HAP-1 (cell line): ENCODE data around the gene SLC22A4.
A peak's percentile ranks its signal among the peaks of the same experiment; 100 is the strongest.

Source experiments
- DNase-seq, 2 experiments: peaks; one replicate each; pipeline ENCODE4 v3.0.0-alpha.2; 2016 to 2020; ENCODE audit warnings: low spot score in 2 of 2
- H3K27me3 ChIP-seq: fragments of 250-450 bp; sonication (Bioruptor Pico); 2 replicates; pipeline ENCODE4 v1.5.1; 2020; ENCODE audit warnings: low read depth, mild to moderate bottlenecking, moderate library complexity
- H3K36me3 ChIP-seq: fragments of 250-450 bp; sonication (Bioruptor Pico); replicated peaks from 2 replicates; pipeline ENCODE4 v1.5.1; 2020; ENCODE audit warnings: mild to moderate bottlenecking
- H3K4me1 ChIP-seq: fragments of 250-450 bp; sonication (Bioruptor Pico); 2 replicates; pipeline ENCODE4 v1.5.1; 2020; ENCODE audit warnings: mild to moderate bottlenecking
- H3K4me3 ChIP-seq: fragments of 250-450 bp; sonication (Bioruptor Pico); 2 replicates; pipeline ENCODE4 v1.5.1; 2020; ENCODE audit warnings: mild to moderate bottlenecking, moderate library complexity
- H3K9me3 ChIP-seq: fragments of 250-450 bp; sonication (Bioruptor Pico); 2 replicates; pipeline ENCODE4 v1.5.1; 2020; ENCODE audit warnings: mild to moderate bottlenecking, moderate library complexity
- in situ Hi-C: fragments of 300-500 bp; cut with MboI; formaldehyde crosslinking; loops from 3 replicates; pipeline ENCODE4 v1.14.3; 2020; ENCODE audit warnings: low sequenced_read_pairs, inconsistent platforms, mixed read lengths

SLC22A4 gene

GRCh38 chr5:132383261-132383660 lies 89.1 kb downstream of the SLC22A4 start:
- Histone ChIP-seq H3K9me3 (no peaks in the 10 kb centered on the region), H3K36me3 (peaks cover 11% of the 10 kb centered on the region), H3K4me1 (no peaks in the 10 kb centered on the region), H3K4me3 (no peak overlapping the region), H3K27me3 (no peaks in the 10 kb centered on the region)
- in situ Hi-C loops, result loop anchor here (10.0 kb wide), 1 partner anchor 122 kb away; no protein-coding TSS in a partner anchor
- no peak for DNase-seq

DNA sequence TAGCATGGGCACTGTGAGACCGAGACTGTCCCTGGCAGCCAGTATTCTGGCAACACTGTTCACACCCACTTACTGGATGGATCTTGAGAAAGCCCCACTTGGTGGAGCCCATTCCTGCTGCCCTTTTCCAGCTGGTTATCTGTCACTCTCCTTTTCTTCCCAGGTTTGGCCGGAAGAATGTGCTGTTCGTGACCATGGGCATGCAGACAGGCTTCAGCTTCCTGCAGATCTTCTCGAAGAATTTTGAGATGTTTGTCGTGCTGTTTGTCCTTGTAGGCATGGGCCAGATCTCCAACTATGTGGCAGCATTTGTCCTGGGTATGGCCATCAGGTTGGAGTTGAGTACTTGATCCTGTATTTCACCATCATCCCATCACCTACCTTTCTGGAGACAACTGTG lies 89.8 kb downstream of the SLC22A4 start:
- no peaks in the 10 kb centered on the region for H3K4me1 ChIP-seq
- DNase-seq, result no peak
- in situ Hi-C loops, result loop anchor here (10.0 kb wide), 1 partner anchor 121 kb away; no protein-coding TSS in a partner anchor
- H3K4me3 ChIP-seq, result no peak overlapping the region
- no peaks in the 10 kb centered on the region for H3K9me3 ChIP-seq
- peaks cover 11% of the 10 kb centered on the region for H3K36me3 ChIP-seq
- no peaks in the 10 kb centered on the region for H3K27me3 ChIP-seq

DNA sequence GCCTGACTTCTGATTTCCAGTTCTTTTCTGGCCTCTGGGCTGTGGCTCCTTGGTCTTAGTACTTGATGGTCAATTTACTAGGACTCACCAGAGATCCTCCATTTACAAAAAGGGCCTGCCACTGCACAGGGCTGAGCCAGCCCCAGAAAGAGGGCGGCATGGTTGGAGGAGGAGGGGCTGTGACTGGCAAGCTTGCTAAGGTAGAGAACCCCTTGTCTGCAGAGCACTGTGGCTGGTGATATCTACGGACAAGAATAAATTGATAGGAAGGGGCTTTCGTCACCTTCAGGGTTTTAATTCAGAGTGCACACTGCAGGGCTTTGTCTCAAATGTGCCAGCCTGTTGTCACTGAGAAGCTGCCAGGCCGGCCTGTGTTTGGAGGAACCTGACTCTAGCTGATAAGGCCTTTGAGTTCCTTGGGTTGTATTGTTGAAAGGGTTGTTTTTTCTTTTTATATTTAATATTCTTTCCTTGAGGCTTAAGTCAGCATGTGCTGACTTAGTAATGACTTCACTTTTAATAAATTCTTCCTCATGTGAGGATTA lies 90.4 kb downstream of the SLC22A4 start:
- Histone ChIP-seq H3K4me3 (no peak overlapping the region), H3K36me3 (peaks cover 16% of the 10 kb centered on the region), H3K9me3 (no peaks in the 10 kb centered on the region), H3K27me3 (no peaks in the 10 kb centered on the region), H3K4me1 (no peaks in the 10 kb centered on the region)
- DNase-seq, result no peak
- in situ Hi-C loops, result loop anchor here (10.0 kb wide), 1 partner anchor 120 kb away; no protein-coding TSS in a partner anchor

DNA sequence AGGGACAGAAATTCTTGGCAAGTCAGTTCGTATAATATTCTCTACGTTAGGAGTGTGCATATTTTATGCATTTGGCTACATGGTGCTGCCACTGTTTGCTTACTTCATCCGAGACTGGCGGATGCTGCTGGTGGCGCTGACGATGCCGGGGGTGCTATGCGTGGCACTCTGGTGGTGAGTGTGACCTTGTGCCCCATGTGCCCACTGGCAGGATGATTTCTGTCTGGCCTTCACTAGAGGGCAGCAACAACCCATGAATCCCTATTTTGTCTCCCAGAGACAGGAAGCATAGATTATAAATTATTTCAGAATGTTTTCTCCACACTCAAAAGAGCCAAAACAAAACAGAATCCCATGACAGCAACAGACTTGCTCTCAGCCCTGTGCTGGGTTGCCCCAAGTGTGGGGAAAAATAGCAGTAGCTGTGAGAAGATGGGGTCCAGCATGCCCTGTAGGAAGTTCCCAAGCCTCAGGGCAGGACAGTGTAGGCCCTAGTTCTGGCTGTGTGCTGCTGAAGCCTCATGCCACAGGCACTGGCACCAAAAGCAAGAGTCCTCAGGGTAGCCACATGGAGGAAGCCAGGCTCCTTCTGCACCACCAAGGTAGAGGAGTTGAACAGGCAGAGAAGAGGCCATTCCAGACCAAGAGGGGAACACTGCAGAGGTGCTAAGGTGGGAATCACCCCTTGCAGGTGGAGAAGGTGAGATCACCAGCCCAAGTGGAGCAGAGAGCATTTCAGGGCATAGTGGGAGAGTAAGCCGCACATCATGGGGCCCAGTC lies 91.3 kb downstream of the SLC22A4 start:
- H3K27me3 ChIP-seq, result no peaks in the 10 kb centered on the region
- H3K4me1 ChIP-seq, result no peaks in the 10 kb centered on the region
- in situ Hi-C loops, result loop anchor here (10.0 kb wide), 1 partner anchor 119 kb away; no protein-coding TSS in a partner anchor
- H3K9me3 ChIP-seq, result no peaks in the 10 kb centered on the region
- H3K36me3 ChIP-seq, result peaks cover 17% of the 10 kb centered on the region
- H3K4me3 ChIP-seq, result no peak overlapping the region
- DNase-seq, result peak in 1 of 2 experiments; percentile 40

GRCh38 chr5:132386644-132387286 lies 92.6 kb downstream of the SLC22A4 start:
- Histone ChIP-seq H3K36me3 (peaks cover 19% of the 10 kb centered on the region), H3K27me3 (no peaks in the 10 kb centered on the region), H3K4me1 (no peaks in the 10 kb centered on the region), H3K4me3 (no peak overlapping the region), H3K9me3 (no peaks in the 10 kb centered on the region)
- DNase-seq, result peak; percentile 20 to 41
- in situ Hi-C loops, result loop anchor here (10.0 kb wide), 1 partner anchor 118 kb away; no protein-coding TSS in a partner anchor

DNA sequence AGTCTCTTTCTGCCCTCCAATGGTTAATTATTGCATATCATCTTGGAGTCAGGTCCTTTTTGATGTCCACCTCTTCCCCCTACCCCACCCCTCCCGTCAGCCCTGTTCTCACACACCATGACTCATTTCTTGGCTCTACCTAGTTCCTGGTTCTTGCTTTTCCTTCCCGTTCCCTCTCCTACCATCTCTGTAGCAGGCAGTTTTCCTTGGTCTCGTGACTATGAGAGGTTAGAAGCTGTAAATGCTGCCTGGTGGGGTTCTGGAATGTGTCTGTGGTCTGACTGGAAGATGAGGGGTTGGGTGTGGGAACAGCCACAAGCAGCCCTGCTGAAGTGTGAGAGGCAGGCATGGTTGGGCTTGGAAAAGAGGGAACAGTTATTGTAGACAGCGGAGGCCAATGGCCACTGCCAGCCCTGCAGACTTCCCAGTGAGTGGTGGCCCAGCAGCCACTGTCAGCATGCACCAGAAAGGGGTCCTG lies 93.5 kb downstream of the SLC22A4 start:
- Histone ChIP-seq H3K27me3 (no peaks in the 10 kb centered on the region), H3K9me3 (no peaks in the 10 kb centered on the region), H3K4me3 (no peak overlapping the region), H3K36me3 (peaks cover 25% of the 10 kb centered on the region), H3K4me1 (no peaks in the 10 kb centered on the region)
- in situ Hi-C loops, result loop anchor here (10.0 kb wide), 1 partner anchor 117 kb away; no protein-coding TSS in a partner anchor
- DNase-seq, result no peak

DNA sequence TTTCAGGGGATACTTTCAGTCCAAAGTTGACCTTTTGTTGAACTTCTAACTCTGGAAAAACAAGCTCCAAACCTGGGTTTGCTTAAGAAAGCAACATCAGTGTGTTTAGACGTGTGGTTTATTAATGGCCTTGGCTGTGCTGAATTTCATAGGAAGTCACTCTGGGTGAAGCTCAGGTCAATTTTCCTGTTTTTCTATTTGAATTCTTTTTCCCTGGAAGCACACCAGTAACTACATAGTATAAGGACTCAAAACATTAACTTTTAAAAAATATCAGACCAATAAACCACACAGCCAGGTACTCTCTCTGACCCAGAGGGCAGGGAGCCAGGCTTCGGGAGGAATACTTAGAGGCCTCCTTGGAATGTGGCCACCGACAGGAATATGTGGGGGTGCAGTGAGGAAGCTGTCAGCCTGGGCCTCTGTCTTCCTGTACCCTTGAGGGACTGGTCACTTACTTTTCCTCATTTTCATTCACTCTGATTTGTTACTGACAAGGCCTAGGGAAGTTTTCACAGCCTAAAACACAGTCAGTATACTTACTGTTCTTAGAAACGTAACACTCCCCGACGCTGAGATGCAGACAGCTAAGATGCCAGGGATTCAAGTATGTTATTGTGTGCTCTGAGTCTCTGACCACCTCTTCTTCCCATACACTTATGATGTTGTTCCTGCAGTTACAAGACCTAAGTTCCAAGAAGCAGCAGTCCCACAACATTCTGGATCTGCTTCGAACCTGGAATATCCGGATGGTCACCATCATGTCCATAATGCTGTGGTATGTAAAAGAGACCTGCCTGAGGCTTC lies 94.3 kb downstream of the SLC22A4 start:
- peaks cover 27% of the 10 kb centered on the region for H3K36me3 ChIP-seq
- in situ Hi-C loops, result loop anchor here (10.0 kb wide), 1 partner anchor 116 kb away; no protein-coding TSS in a partner anchor
- H3K4me3 ChIP-seq, result no peak overlapping the region
- H3K27me3 ChIP-seq, result no peaks in the 10 kb centered on the region
- H3K9me3 ChIP-seq, result no peaks in the 10 kb centered on the region
- DNase-seq, result no peak
- H3K4me1 ChIP-seq, result no peaks in the 10 kb centered on the region

GRCh38 chr5:132389051-132389331 lies 94.8 kb downstream of the SLC22A4 start:
- Histone ChIP-seq H3K4me1 (no peaks in the 10 kb centered on the region), H3K9me3 (no peaks in the 10 kb centered on the region), H3K27me3 (no peaks in the 10 kb centered on the region), H3K36me3 (peaks cover 33% of the 10 kb centered on the region), H3K4me3 (no peak overlapping the region)
- in situ Hi-C loops, result loop anchor here (10.0 kb wide), 1 partner anchor 116 kb away; no protein-coding TSS in a partner anchor
- DNase-seq, result no peak

- in situ Hi-C loops, result loop anchor here (10.0 kb wide), 1 partner anchor 115 kb away; no protein-coding TSS in a partner anchor
- Histone ChIP-seq H3K36me3 (peaks cover 34% of the 10 kb centered on the region), H3K4me3 (no peak overlapping the region), H3K9me3 (no peaks in the 10 kb centered on the region), H3K27me3 (no peaks in the 10 kb centered on the region), H3K4me1 (no peaks in the 10 kb centered on the region)
- no peak for DNase-seq
Measured at GRCh38 chr5:132389585-132390286, 95.5 kb downstream of the SLC22A4 start.

- peaks cover 29% of the 10 kb centered on the region for H3K36me3 ChIP-seq
- no peak overlapping the region for H3K4me3 ChIP-seq
- H3K4me1 ChIP-seq, result no peaks in the 10 kb centered on the region
- no peaks in the 10 kb centered on the region for H3K9me3 ChIP-seq
- no peaks in the 10 kb centered on the region for H3K27me3 ChIP-seq
- in situ Hi-C loops, result no loop called here
- DNase-seq, result no peak
Measured at GRCh38 chr5:132391247-132391646, 97.1 kb downstream of the SLC22A4 start.

DNA sequence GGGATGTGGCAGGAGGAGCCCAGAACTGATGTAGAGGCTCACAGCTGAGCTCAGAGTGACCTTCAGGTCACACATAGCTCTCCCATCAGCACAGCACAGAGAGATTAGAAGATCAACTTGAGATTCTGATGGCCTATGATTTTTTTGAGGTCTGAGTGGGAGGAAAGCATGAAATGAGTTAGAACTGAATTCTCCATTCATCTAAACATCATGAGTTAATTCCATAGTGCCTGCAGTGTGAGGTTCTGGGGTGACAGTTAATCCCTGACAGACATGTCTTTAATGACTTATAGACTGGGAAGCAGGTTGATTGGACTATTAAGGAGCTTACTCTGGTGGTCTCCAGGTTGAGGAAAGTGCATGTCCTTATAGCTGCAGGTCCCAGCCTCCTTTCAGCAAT lies 97.7 kb downstream of the SLC22A4 start:
- peaks cover 26% of the 10 kb centered on the region for H3K36me3 ChIP-seq
- no peaks in the 10 kb centered on the region for H3K4me1 ChIP-seq
- no peaks in the 10 kb centered on the region for H3K27me3 ChIP-seq
- H3K9me3 ChIP-seq, result no peaks in the 10 kb centered on the region
- no peak overlapping the region for H3K4me3 ChIP-seq
- in situ Hi-C loops, result no loop called here
- DNase-seq, result no peak

DNA sequence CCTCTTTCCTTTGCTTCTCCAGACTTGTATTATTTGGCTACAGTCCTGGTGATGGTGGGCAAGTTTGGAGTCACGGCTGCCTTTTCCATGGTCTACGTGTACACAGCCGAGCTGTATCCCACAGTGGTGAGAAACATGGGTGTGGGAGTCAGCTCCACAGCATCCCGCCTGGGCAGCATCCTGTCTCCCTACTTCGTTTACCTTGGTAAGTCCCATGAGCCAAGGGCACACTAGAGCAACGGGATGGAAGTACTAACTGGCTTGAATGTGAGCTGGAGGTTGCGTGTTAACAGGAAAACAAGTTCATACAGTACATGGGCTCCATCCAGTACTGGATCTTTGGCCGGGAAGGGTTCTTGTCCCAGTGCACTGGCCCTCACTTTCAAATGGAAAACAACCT lies 98.2 kb downstream of the SLC22A4 start:
- no peak for DNase-seq
- Histone ChIP-seq H3K4me3 (no peak overlapping the region), H3K4me1 (no peaks in the 10 kb centered on the region), H3K9me3 (no peaks in the 10 kb centered on the region), H3K27me3 (no peaks in the 10 kb centered on the region), H3K36me3 (peaks cover 25% of the 10 kb centered on the region)
- in situ Hi-C loops, result no loop called here
